ENCODE data around the gene GPHN.

The GPHN gene

GRCh38 chr14:66850258-66850888, 342.4 kb downstream of the GPHN start:
- Mint-ChIP-seq H3K4me3 (no peak overlapping the region), H3K27me3 (no peaks in the 10 kb centered on the region), H3K9me3 (peaks cover 9% of the 10 kb centered on the region), H3K4me1 (ENCODE audit: low read depth) (no peaks in the 10 kb centered on the region), H3K36me3 (ENCODE audit: low read depth) (no peaks in the 10 kb centered on the region), H3K27ac (no peak overlapping the region)
- intact Hi-C loops (cut with micrococcal nuclease): no loop called here

GRCh38 chr14:66853311-66853710, 345.4 kb downstream of the GPHN start:
- intact Hi-C loops (cut with micrococcal nuclease): no loop called here
- H3K4me1 Mint-ChIP-seq (ENCODE audit: low read depth): no peaks in the 10 kb centered on the region
- no peaks in the 10 kb centered on the region for H3K27me3 Mint-ChIP-seq
- no peak overlapping the region for H3K4me3 Mint-ChIP-seq
- peaks cover 24% of the 10 kb centered on the region for H3K9me3 Mint-ChIP-seq
- H3K27ac Mint-ChIP-seq: no peak overlapping the region
- H3K36me3 Mint-ChIP-seq (ENCODE audit: low read depth): no peaks in the 10 kb centered on the region

DNA sequence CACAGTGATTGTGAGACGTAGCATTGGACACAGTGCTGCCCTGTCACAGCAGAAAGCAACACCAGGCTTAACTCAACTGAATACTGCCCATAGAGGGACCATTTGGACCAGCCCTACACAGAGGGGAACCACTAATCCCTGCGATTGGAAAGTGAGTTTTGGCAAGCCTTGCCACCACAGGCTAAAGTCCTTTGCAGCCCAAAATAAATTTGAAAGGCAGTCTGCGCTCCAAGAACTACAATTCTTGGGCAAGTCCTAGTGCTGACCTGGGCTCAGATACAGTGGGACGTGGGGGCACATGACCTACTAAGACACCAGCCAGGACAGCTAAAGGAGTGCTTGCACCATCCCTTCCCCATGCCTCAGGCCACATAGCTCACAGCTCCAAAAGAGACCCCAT, 349.9 kb downstream of the GPHN start:
- intact Hi-C loops (cut with micrococcal nuclease): no loop called here
- no peaks in the 10 kb centered on the region for H3K4me1 Mint-ChIP-seq (ENCODE audit: low read depth)
- no peaks in the 10 kb centered on the region for H3K36me3 Mint-ChIP-seq (ENCODE audit: low read depth)
- no peaks in the 10 kb centered on the region for H3K27me3 Mint-ChIP-seq
- no peak overlapping the region for H3K27ac Mint-ChIP-seq
- H3K9me3 Mint-ChIP-seq: peaks cover 55% of the 10 kb centered on the region
- H3K4me3 Mint-ChIP-seq: no peak overlapping the region

DNA sequence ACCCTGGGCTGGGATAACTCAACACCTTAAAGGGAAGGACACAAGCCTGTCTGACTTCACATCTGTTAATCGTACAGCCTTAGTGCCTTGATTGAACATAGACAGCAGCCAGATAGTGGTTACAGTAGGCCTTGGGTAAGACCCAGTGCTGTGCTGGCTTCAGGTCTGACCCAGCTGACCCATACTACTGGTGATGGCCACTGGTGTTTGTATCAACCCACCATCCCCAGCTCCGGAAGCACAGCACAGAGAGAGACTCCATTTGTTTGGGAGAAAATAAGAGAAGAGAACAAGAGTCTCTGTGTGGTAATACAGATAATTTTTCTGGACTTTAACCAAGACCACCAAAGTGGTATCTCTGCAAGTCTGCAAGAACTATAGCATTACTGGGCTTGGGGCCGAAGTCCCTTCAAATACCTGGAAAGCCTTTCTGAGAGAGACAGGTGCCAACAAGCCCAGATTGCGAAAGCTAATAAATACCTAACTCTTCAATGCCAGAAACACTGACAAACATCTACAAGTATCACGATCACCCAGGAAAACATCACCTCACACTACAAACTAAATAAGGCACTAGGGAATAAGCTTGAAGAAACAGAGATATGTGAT, 351.2 kb downstream of the GPHN start:
- intact Hi-C loops (cut with micrococcal nuclease): no loop called here
- H3K4me1 Mint-ChIP-seq (ENCODE audit: low read depth): no peaks in the 10 kb centered on the region
- peaks cover 55% of the 10 kb centered on the region for H3K9me3 Mint-ChIP-seq

DNA sequence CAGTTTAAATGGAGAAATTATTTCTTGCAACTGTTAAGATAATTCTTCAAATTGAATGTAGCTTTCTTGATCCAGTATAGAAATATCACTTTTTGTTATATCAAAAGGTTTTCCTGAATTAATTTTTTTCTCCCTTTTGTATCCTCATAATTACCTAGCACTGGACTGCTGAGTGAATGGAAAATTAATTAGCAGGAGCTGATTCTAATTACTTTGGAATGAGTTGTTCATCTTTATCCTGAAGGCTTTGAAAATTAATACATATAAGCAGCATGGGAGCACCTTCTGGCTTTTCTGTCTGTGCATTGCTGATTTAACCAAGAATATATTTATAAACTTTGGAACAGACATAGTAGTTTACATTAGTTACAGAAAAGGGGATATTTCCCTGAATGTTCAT, 373.6 kb downstream of the GPHN start:
- Mint-ChIP-seq H3K4me1 (ENCODE audit: low read depth) (no peaks in the 10 kb centered on the region), H3K36me3 (ENCODE audit: low read depth) (no peaks in the 10 kb centered on the region), H3K27me3 (no peaks in the 10 kb centered on the region), H3K9me3 (peaks cover 27% of the 10 kb centered on the region), H3K4me3 (no peak overlapping the region), H3K27ac (no peak overlapping the region)
- intact Hi-C loops (cut with micrococcal nuclease): no loop called here

More for the DNA sequence above, 351.2 kb downstream of the GPHN start:
- Mint-ChIP-seq H3K4me3 (no peak overlapping the region), H3K27me3 (no peaks in the 10 kb centered on the region), H3K27ac (no peak overlapping the region), H3K36me3 (ENCODE audit: low read depth) (no peaks in the 10 kb centered on the region)

DNA sequence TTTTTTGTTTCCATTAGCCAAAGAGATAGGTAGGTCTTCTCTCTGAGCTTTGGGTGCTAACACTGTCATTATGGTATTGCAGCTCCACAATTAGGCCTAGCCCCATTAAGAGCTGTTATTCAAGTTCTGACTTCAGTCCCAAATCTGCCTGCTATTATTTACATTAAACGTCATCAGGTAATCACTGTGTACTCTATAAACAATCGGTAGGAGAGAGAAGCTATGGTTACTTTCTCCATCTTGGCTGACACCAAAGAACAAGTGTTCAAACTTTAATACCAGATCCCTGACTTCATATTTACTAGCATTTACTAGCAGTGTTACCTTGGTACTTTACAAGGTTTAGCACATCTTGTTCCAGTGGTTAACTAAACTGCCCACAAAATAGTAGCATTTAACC, 376.2 kb downstream of the GPHN start:
- Mint-ChIP-seq H3K9me3 (peaks cover 26% of the 10 kb centered on the region), H3K4me3 (no peak overlapping the region), H3K27me3 (no peaks in the 10 kb centered on the region), H3K36me3 (ENCODE audit: low read depth) (no peaks in the 10 kb centered on the region), H3K4me1 (ENCODE audit: low read depth) (no peaks in the 10 kb centered on the region), H3K27ac (no peak overlapping the region)
- intact Hi-C loops (cut with micrococcal nuclease): no loop called here

DNA sequence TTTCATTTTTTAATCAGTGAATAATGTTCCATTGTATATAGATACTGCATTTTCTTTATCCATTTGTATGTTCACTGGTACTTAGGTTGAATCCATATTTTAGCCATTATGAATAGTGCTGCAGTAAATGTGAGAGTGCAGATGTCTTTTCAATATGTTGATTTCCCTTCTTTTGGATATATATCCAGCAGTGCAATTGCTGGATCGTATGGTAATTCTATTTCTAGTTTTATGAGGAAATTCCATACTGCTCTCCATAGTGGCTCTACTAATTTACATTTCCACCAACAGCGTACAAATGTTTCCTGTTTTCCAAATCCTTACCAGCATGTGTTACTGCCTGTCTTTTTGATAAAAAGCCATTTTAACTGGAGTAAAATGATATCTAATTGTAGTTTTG, 392.8 kb downstream of the GPHN start:
- no peaks in the 10 kb centered on the region for H3K4me1 Mint-ChIP-seq (ENCODE audit: low read depth)
- no peak overlapping the region for H3K27ac Mint-ChIP-seq
- peaks cover 55% of the 10 kb centered on the region for H3K9me3 Mint-ChIP-seq
- intact Hi-C loops (cut with micrococcal nuclease): no loop called here
- H3K36me3 Mint-ChIP-seq (ENCODE audit: low read depth): no peaks in the 10 kb centered on the region
- no peak overlapping the region for H3K4me3 Mint-ChIP-seq
- H3K27me3 Mint-ChIP-seq: no peaks in the 10 kb centered on the region

DNA sequence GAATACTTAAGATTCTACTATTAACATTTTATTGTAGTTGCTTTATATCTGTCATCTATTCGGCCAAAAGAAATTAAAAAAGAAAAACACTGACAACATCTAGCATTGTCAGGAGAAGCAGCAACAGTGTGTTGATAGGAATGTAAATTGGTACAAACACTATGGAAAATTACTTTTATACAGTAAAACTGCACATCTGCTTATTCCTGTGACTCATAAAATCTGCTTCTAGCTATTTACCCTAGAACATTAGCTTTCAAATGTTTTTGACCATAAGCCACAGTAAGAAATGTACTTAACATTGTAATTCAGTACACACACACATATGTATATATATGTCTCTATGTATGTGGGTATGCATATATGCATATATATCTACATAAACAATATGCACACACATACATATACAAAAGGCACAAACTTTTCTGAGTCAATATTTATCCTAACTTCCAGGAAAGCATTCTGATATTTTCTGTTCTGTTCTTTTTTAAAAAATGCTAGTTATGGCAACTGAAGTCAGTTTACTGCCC, 402.4 kb downstream of the GPHN start:
- Mint-ChIP-seq H3K9me3 (peaks cover 16% of the 10 kb centered on the region), H3K4me3 (no peak overlapping the region), H3K4me1 (ENCODE audit: low read depth) (no peaks in the 10 kb centered on the region), H3K27ac (no peak overlapping the region), H3K27me3 (no peaks in the 10 kb centered on the region), H3K36me3 (ENCODE audit: low read depth) (no peaks in the 10 kb centered on the region)
- intact Hi-C loops (cut with micrococcal nuclease): no loop called here

- no peak overlapping the region for H3K4me3 Mint-ChIP-seq
- H3K36me3 Mint-ChIP-seq (ENCODE audit: low read depth): peaks cover 6% of the 10 kb centered on the region
- intact Hi-C loops (cut with micrococcal nuclease): no loop called here
- H3K27me3 Mint-ChIP-seq: no peaks in the 10 kb centered on the region
- H3K27ac Mint-ChIP-seq: no peak overlapping the region
- H3K9me3 Mint-ChIP-seq: peaks cover 12% of the 10 kb centered on the region
- no peaks in the 10 kb centered on the region for H3K4me1 Mint-ChIP-seq (ENCODE audit: low read depth)
These were observed 408.5 kb downstream of the GPHN start for GRCh38 chr14:66916421-66916820.

DNA sequence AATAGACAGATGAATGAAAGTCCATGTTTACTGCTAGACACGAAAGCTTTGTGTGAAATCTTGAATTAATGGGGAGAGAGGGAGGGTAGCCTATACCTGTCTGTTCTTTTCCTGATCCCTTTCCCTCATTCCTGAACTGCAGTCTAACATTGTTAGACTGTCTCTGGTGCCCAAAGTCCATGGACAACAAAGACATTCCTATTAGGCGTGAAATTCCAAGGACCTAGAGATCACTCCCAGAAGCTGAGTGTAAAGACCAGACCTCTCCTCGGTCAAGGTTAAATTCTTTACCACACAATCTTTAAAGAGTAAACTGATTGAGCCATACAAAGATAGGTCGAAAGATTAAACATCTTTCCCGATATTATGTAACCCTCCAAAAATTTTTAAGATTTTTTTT, 410.6 kb downstream of the GPHN start:
- no peak overlapping the region for H3K4me3 Mint-ChIP-seq
- intact Hi-C loops (cut with micrococcal nuclease): no loop called here
- no peaks in the 10 kb centered on the region for H3K4me1 Mint-ChIP-seq (ENCODE audit: low read depth)
- no peaks in the 10 kb centered on the region for H3K27me3 Mint-ChIP-seq
- H3K27ac Mint-ChIP-seq: no peak overlapping the region
- peaks cover 16% of the 10 kb centered on the region for H3K9me3 Mint-ChIP-seq
- peaks cover 6% of the 10 kb centered on the region for H3K36me3 Mint-ChIP-seq (ENCODE audit: low read depth)

DNA sequence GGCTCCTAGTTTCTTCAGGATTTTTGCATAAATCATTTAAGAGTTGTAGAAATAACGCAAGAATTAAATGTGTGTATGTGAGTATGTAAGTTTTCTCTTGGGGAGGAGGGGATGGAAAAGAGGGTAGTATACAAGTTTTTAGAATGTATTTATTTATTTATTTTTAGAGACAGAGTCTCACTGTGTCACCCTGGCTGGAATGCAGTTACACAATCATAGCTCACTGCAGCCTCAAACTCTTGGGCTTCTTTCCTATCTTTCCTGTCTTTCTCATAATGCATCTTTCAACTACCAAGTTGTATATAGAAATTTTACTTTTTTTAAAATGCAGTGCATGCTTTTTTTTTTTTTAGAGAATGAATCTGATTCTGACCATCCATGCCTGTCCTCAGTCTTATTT, 412.2 kb downstream of the GPHN start:
- Mint-ChIP-seq H3K4me3 (no peak overlapping the region), H3K27ac (no peak overlapping the region), H3K4me1 (ENCODE audit: low read depth) (no peaks in the 10 kb centered on the region), H3K27me3 (no peaks in the 10 kb centered on the region), H3K36me3 (ENCODE audit: low read depth) (peaks cover 6% of the 10 kb centered on the region), H3K9me3 (peaks cover 16% of the 10 kb centered on the region)
- intact Hi-C loops (cut with micrococcal nuclease): no loop called here

DNA sequence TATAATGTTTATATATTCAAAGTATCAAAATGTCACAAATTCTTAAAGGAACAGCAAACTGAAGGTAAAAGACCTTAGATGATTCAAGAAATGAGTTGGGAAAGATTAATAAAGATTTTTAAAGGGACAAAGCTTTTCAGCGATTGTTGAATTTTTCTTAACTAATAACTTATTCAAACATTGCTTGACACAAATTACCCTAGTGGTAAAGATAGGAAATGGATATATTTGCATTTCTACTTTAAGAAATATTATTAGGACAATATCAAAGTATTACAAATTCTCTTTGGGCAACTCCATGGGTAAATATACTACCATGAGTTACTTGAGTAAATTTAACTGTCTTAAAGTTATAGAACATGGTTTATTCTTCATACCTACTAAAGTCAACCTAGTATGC, 415.3 kb downstream of the GPHN start:
- no peaks in the 10 kb centered on the region for H3K27me3 Mint-ChIP-seq
- no peak overlapping the region for H3K27ac Mint-ChIP-seq
- no peak overlapping the region for H3K4me3 Mint-ChIP-seq
- H3K36me3 Mint-ChIP-seq (ENCODE audit: low read depth): no peaks in the 10 kb centered on the region
- intact Hi-C loops (cut with micrococcal nuclease): no loop called here
- H3K9me3 Mint-ChIP-seq: peaks cover 23% of the 10 kb centered on the region
- H3K4me1 Mint-ChIP-seq (ENCODE audit: low read depth): no peaks in the 10 kb centered on the region

DNA sequence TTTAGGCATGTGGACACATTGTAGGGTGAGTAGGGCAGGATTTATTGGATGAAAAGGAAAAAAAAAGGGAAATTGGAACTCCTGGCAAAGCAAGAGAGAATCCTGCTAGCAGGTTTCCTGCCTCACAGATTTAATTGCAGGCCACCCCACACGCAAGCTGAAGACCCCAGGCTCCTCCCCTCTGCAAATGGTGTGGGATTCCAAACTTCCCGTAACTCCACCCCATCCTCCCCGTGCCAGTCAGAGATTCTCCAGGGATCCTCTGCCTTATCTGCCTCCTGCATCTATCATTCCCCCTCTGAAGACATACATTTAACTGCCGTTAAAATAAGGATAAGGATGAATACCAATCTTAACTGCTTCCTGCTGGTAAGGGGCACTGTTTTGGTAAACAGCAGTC, 431.5 kb downstream of the GPHN start:
- H3K27ac Mint-ChIP-seq: no peak overlapping the region
- H3K4me3 Mint-ChIP-seq: no peak overlapping the region
- peaks cover 37% of the 10 kb centered on the region for H3K9me3 Mint-ChIP-seq
- H3K4me1 Mint-ChIP-seq (ENCODE audit: low read depth): no peaks in the 10 kb centered on the region
- H3K27me3 Mint-ChIP-seq: no peaks in the 10 kb centered on the region
- peaks cover 12% of the 10 kb centered on the region for H3K36me3 Mint-ChIP-seq (ENCODE audit: low read depth)
- intact Hi-C loops (cut with micrococcal nuclease): no loop called here

DNA sequence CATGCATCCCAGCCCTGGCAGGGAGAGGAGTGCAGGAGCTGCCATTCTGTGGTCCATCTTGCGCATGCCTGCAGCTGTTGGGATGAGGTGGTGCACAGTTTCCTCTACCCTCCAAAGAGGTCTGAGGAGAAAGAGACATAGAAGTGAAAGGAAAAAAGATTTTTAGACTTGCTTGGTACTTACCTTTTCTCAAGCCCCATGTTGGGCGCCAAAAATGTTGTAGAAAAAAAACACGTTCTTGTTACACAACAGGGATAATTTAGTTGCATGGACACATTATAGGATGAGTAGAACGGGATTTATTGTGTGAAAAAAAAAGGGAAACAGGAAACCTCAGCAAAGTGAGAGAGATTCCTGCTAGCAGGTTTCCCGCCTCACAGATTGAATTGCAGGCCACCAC, 436.9 kb downstream of the GPHN start:
- Mint-ChIP-seq H3K27me3 (no peaks in the 10 kb centered on the region), H3K4me3 (no peak overlapping the region), H3K36me3 (ENCODE audit: low read depth) (peaks cover 23% of the 10 kb centered on the region), H3K4me1 (ENCODE audit: low read depth) (no peaks in the 10 kb centered on the region), H3K9me3 (peaks cover 55% of the 10 kb centered on the region), H3K27ac (no peak overlapping the region)
- intact Hi-C loops (cut with micrococcal nuclease): no loop called here

- H3K9me3 Mint-ChIP-seq: peaks cover 52% of the 10 kb centered on the region
- no peak overlapping the region for H3K27ac Mint-ChIP-seq
- H3K36me3 Mint-ChIP-seq (ENCODE audit: low read depth): peaks cover 22% of the 10 kb centered on the region
- H3K27me3 Mint-ChIP-seq: no peaks in the 10 kb centered on the region
- intact Hi-C loops (cut with micrococcal nuclease): no loop called here
- no peaks in the 10 kb centered on the region for H3K4me1 Mint-ChIP-seq (ENCODE audit: low read depth)
- H3K4me3 Mint-ChIP-seq: no peak overlapping the region
These were observed 447.2 kb downstream of the GPHN start for GRCh38 chr14:66955159-66955558.

All from dendritic cell treated with granulocyte-macrophage colony-stimulating factor and Interleukin-4, amounts not matched to agents 40 ng/mL and 50 ng/mL, for 4 days (primary cell).